Measurements from ENCODE around the gene PPP1R12B.
A peak's percentile ranks its signal among the peaks of the same experiment; 100 is the strongest.
"Not testable (repeated sequence)": the region's sequence is repeated elsewhere in the genome, so short reads cannot be mapped to it uniquely, and the experiment has no call there.

Gene PPP1R12B

GRCh38 chr1:202631076-202631923, 282.8 kb downstream of the PPP1R12B start:
- no peak overlapping the region for H2BK15ac ChIP-seq (ENCODE audit: low read length)
- no peaks in the 10 kb centered on the region for H3K9me3 ChIP-seq (replicated peaks in 1 of 2; ENCODE audit: control insufficient read depth in 2 of 2, insufficient read depth in 1 of 2, low read depth in 1 of 2, low read length in 2 of 2)
- no peak overlapping the region for H4K8ac ChIP-seq (ENCODE audit: low read depth, low read length)
- H3K4me2 ChIP-seq (ENCODE audit: insufficient read depth, low read length, poor library complexity, severe bottlenecking): peak overlapping the region; percentile 3
- no peaks in the 10 kb centered on the region for H3K36me3 ChIP-seq (replicated peaks in 1 of 2; ENCODE audit: control insufficient read depth in 2 of 2, insufficient read depth in 2 of 2, low read length in 2 of 2)
- H3K18ac ChIP-seq (ENCODE audit: low read length): no peak overlapping the region
- no peak overlapping the region for H3K23ac ChIP-seq (ENCODE audit: low read depth, low read length, poor library complexity)
- no peaks in the 10 kb centered on the region for H3K4me1 ChIP-seq (ENCODE audit: control insufficient read depth in 2 of 2, insufficient read depth in 1 of 2, low read depth in 1 of 2, low read length in 2 of 2)
- H3K4me3 ChIP-seq (ENCODE audit: low read length in 2 of 2): no peak overlapping the region
- H3K9ac ChIP-seq (ENCODE audit: low read depth, low read length, poor library complexity): no peak overlapping the region
- no peak overlapping the region for H2AFZ ChIP-seq (ENCODE audit: low read length)
- DNase-seq (ENCODE audit: low spot score): no peak
- no peak overlapping the region for H3K27ac ChIP-seq (replicated peaks; ENCODE audit: low read length)
- H4K91ac ChIP-seq (ENCODE audit: low read depth, low read length, poor library complexity): no peak overlapping the region
- peaks cover 0 to 40% (median 0%) of the 10 kb centered on the region in 3 experiments for H3K27me3 ChIP-seq (ENCODE audit: control insufficient read depth in 3 of 3, insufficient read depth in 3 of 3, low read depth in 1 of 3, low read length in 3 of 3)
- no peak overlapping the region for H3K4ac ChIP-seq (ENCODE audit: low read length)
- WGBS, 2 donors (ENCODE audit: extremely low coverage in 2 of 2, insufficient read length in 2 of 2, insufficient replicate concordance in 1 of 2): no CpG with 5 or more reads among the region's 11 CpGs
- no peak overlapping the region for H2AK5ac ChIP-seq (ENCODE audit: low read depth, low read length)
- H3K14ac ChIP-seq (ENCODE audit: low read length): no peak overlapping the region
- no peak overlapping the region for H2BK5ac ChIP-seq (ENCODE audit: low read length)
- H2BK120ac ChIP-seq (ENCODE audit: low read depth, low read length): no peak overlapping the region
- H3K79me1 ChIP-seq (ENCODE audit: low read depth, low read length): no peaks in the 10 kb centered on the region
- H2BK12ac ChIP-seq (ENCODE audit: low read length): no peak overlapping the region

GRCh38 chr1:202632241-202632640, 283.7 kb downstream of the PPP1R12B start:
- H3K27ac ChIP-seq (replicated peaks; ENCODE audit: low read length): no peak overlapping the region
- no peak overlapping the region for H4K8ac ChIP-seq (ENCODE audit: low read depth, low read length)
- peaks cover under 1 to 1% of the 10 kb centered on the region in 2 donors for H3K4me1 ChIP-seq (ENCODE audit: control insufficient read depth in 2 of 2, insufficient read depth in 1 of 2, low read depth in 1 of 2, low read length in 2 of 2)
- no peak for DNase-seq (ENCODE audit: low spot score)
- WGBS, 2 donors (ENCODE audit: extremely low coverage in 2 of 2, insufficient read length in 2 of 2, insufficient replicate concordance in 1 of 2): no CpG with 5 or more reads among the region's 10 CpGs
- no peak overlapping the region for H3K23ac ChIP-seq (ENCODE audit: low read depth, low read length, poor library complexity)
- H2BK120ac ChIP-seq (ENCODE audit: low read depth, low read length): no peak overlapping the region
- H2BK15ac ChIP-seq (ENCODE audit: low read length): no peak overlapping the region
- no peak overlapping the region for H2BK12ac ChIP-seq (ENCODE audit: low read length)
- no peak overlapping the region for H2AFZ ChIP-seq (ENCODE audit: low read length)
- no peak overlapping the region for H3K4me3 ChIP-seq (ENCODE audit: low read length in 2 of 2)
- H3K4ac ChIP-seq (ENCODE audit: low read length): no peak overlapping the region
- H3K4me2 ChIP-seq (ENCODE audit: insufficient read depth, low read length, poor library complexity, severe bottlenecking): no peak overlapping the region
- no peaks in the 10 kb centered on the region for H3K79me1 ChIP-seq (ENCODE audit: low read depth, low read length)
- no peak overlapping the region for H3K14ac ChIP-seq (ENCODE audit: low read length)
- no peak overlapping the region for H4K91ac ChIP-seq (ENCODE audit: low read depth, low read length, poor library complexity)
- H3K36me3 ChIP-seq (replicated peaks in 1 of 2; ENCODE audit: control insufficient read depth in 2 of 2, insufficient read depth in 2 of 2, low read length in 2 of 2): no peaks in the 10 kb centered on the region
- H2AK5ac ChIP-seq (ENCODE audit: low read depth, low read length): no peak overlapping the region
- no peaks in the 10 kb centered on the region for H3K9me3 ChIP-seq (replicated peaks in 1 of 2; ENCODE audit: control insufficient read depth in 2 of 2, insufficient read depth in 1 of 2, low read depth in 1 of 2, low read length in 2 of 2)
- H3K27me3 ChIP-seq (ENCODE audit: control insufficient read depth in 3 of 3, insufficient read depth in 3 of 3, low read depth in 1 of 3, low read length in 3 of 3): peaks cover 0 to 35% (median 0%) of the 10 kb centered on the region in 3 experiments
- no peak overlapping the region for H3K9ac ChIP-seq (ENCODE audit: low read depth, low read length, poor library complexity)
- H2BK5ac ChIP-seq (ENCODE audit: low read length): no peak overlapping the region
- H3K18ac ChIP-seq (ENCODE audit: low read length): no peak overlapping the region

- Histone ChIP-seq H3K4me1 (ENCODE audit: control insufficient read depth in 2 of 2, insufficient read depth in 1 of 2, low read depth in 1 of 2, low read length in 2 of 2) (peaks cover 21 to 27% of the 10 kb centered on the region in 2 donors), H3K27me3 (ENCODE audit: control insufficient read depth in 3 of 3, insufficient read depth in 3 of 3, low read depth in 1 of 3, low read length in 3 of 3) (peaks cover 0 to 37% (median 7%) of the 10 kb centered on the region in 3 experiments)
- not testable (repeated sequence) for H3K23ac ChIP-seq (ENCODE audit: low read depth, low read length, poor library complexity); H2BK12ac ChIP-seq (ENCODE audit: low read length); H3K9ac ChIP-seq (ENCODE audit: low read depth, low read length, poor library complexity); H3K4ac ChIP-seq (ENCODE audit: low read length); H2BK15ac ChIP-seq (ENCODE audit: low read length); H3K79me1 ChIP-seq (ENCODE audit: low read depth, low read length); H3K4me3 ChIP-seq (ENCODE audit: low read length in 2 of 2); H2BK5ac ChIP-seq (ENCODE audit: low read length); H2AFZ ChIP-seq (ENCODE audit: low read length); H3K36me3 ChIP-seq (replicated peaks in 1 of 2; ENCODE audit: control insufficient read depth in 2 of 2, insufficient read depth in 2 of 2, low read length in 2 of 2); H3K18ac ChIP-seq (ENCODE audit: low read length); DNase-seq (ENCODE audit: low spot score); H3K9me3 ChIP-seq (replicated peaks in 1 of 2; ENCODE audit: control insufficient read depth in 2 of 2, insufficient read depth in 1 of 2, low read depth in 1 of 2, low read length in 2 of 2); H4K8ac ChIP-seq (ENCODE audit: low read depth, low read length); H3K4me2 ChIP-seq (ENCODE audit: insufficient read depth, low read length, poor library complexity, severe bottlenecking); H4K91ac ChIP-seq (ENCODE audit: low read depth, low read length, poor library complexity); H2BK120ac ChIP-seq (ENCODE audit: low read depth, low read length); H3K14ac ChIP-seq (ENCODE audit: low read length); H3K27ac ChIP-seq (replicated peaks; ENCODE audit: low read length); H2AK5ac ChIP-seq (ENCODE audit: low read depth, low read length)
- WGBS, 2 donors (ENCODE audit: extremely low coverage in 2 of 2, insufficient read length in 2 of 2, insufficient replicate concordance in 1 of 2): no CpG with 5 or more reads among the region's 3 CpGs
These were observed 287.7 kb downstream of the PPP1R12B start for GRCh38 chr1:202636171-202636570.

GRCh38 chr1:202637321-202638018, 289.0 kb downstream of the PPP1R12B start:
- H2AFZ ChIP-seq (ENCODE audit: low read length); H3K79me1 ChIP-seq (ENCODE audit: low read depth, low read length); H4K8ac ChIP-seq (ENCODE audit: low read depth, low read length); H3K9me3 ChIP-seq (replicated peaks in 1 of 2; ENCODE audit: control insufficient read depth in 2 of 2, insufficient read depth in 1 of 2, low read depth in 1 of 2, low read length in 2 of 2); H3K27ac ChIP-seq (replicated peaks; ENCODE audit: low read length); H3K36me3 ChIP-seq (replicated peaks in 1 of 2; ENCODE audit: control insufficient read depth in 2 of 2, insufficient read depth in 2 of 2, low read length in 2 of 2); H2BK120ac ChIP-seq (ENCODE audit: low read depth, low read length); H3K14ac ChIP-seq (ENCODE audit: low read length); H3K4me3 ChIP-seq (ENCODE audit: low read length in 2 of 2); H2BK5ac ChIP-seq (ENCODE audit: low read length); H3K4me2 ChIP-seq (ENCODE audit: insufficient read depth, low read length, poor library complexity, severe bottlenecking); H3K23ac ChIP-seq (ENCODE audit: low read depth, low read length, poor library complexity); H3K9ac ChIP-seq (ENCODE audit: low read depth, low read length, poor library complexity); DNase-seq (ENCODE audit: low spot score): not testable (repeated sequence)
- H2BK12ac ChIP-seq (ENCODE audit: low read length): peak overlapping the region; percentile 58
- H3K4ac ChIP-seq (ENCODE audit: low read length): peak overlapping the region; percentile 37
- no CpG with 5 or more reads among the region's 16 CpGs for WGBS, 2 donors (ENCODE audit: extremely low coverage in 2 of 2, insufficient read length in 2 of 2, insufficient replicate concordance in 1 of 2)
- peak overlapping the region; percentile 58 for H2BK15ac ChIP-seq (ENCODE audit: low read length)
- H3K4me1 ChIP-seq (ENCODE audit: control insufficient read depth in 2 of 2, insufficient read depth in 1 of 2, low read depth in 1 of 2, low read length in 2 of 2): peaks cover 22 to 30% of the 10 kb centered on the region in 2 donors
- peak overlapping the region; percentile 79 for H4K91ac ChIP-seq (ENCODE audit: low read depth, low read length, poor library complexity)
- H3K27me3 ChIP-seq (ENCODE audit: control insufficient read depth in 3 of 3, insufficient read depth in 3 of 3, low read depth in 1 of 3, low read length in 3 of 3): peaks cover 4 to 43% (median 20%) of the 10 kb centered on the region in 3 experiments
- H2AK5ac ChIP-seq (ENCODE audit: low read depth, low read length): peak overlapping the region; percentile 61
- peak overlapping the region; percentile 90 for H3K18ac ChIP-seq (ENCODE audit: low read length)

Data from neuronal stem cell (in vitro differentiated cells).